DMS53 treated with DMSO at 0.1 percent for 48 hours (cell line): Measurements from ENCODE around the gene HIVEP1.

Source experiments
- DNase-seq: peaks from one replicate; lab custom pipeline; 2025; ENCODE audit not compliant: unreplicated experiment; lab: John Stamatoyannopoulos, UW

HIVEP1 gene

GRCh38 chr6:12017263-12017662, 5.2 kb downstream of the HIVEP1 start:
- no peak for DNase-seq

- DNase-seq = no peak
Observed at GRCh38 chr6:12017876-12018401, 5.8 kb downstream of the HIVEP1 start.

DNA sequence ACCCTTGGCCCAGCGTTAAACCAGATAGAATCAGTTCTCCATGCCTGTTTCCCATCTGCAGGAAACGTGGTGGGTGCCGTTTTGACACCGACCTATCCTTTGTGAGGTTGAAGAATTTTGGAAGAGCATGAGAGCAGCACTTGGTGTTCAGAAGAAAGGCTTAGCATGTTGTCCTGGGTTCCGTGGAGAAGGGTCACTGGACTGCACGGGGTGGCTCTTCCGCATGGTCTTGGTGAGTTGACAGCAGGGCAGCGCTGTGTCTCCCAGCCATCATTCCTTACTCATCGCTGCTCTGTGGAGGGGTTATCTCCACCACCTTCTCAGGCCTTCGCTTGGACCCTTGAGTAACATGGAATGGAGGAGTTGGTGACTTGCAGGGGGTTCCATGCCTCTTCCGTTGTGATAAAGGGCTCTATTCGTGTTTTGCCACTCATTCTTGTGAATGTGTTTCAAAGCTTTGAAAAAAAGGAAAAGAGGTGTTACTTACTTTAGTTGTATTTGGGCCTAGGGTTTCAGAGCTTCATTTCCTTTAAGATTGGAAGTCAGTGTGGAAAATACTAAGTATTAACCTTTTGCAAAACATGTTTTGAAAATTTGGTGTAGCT, 8.2 kb downstream of the HIVEP1 start:
- DNase-seq = no peak

DNA sequence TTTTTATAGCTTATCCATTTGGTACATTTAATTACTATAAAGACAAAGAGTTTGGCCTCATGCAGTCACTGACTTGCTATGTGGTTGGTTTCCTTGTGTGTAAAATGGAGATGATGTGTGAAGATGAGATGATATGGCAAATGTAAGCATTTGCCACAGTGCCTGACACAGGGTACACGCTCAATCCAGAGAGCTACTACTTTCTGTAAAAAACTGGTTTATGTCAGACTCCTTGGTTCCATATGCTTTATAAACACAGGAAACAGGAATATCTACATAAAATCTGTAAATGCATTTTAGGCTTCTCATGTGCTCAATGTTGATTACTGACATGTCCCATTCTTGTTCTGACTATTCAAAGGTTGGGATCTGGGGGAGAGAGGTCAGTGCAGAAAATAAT, 10.4 kb downstream of the HIVEP1 start:
- no peak for DNase-seq

DNA sequence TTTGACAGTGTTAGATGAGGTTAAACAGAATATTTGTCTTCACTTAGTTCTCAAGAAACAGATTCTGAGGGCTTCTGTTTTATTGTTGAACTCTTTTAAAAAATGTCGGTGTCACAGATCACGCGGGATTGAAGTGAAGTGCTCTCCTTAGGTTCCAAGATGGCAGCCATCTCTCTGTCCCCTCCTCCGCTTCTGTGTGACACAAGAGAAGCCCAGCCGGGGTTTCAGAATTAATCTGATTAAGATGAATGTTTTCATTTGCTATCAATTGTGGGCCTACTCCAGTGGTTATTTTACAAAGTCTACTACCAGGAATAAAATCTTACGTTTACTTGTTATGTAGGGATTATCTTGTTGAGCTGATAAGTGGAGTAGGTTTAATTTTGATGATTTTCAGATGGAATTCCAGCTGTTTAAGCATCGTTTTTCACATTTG, 10.9 kb downstream of the HIVEP1 start:
- no peak for DNase-seq

- DNase-seq = no peak
Observed at GRCh38 chr6:12024216-12024615, 12.1 kb downstream of the HIVEP1 start.

- DNase-seq = no peak
Observed at GRCh38 chr6:12024699-12025434, 12.8 kb downstream of the HIVEP1 start.

GRCh38 chr6:12026120-12026519, 14.0 kb downstream of the HIVEP1 start:
- DNase-seq = no peak

- no peak for DNase-seq
Observed at GRCh38 chr6:12026833-12027232, 14.7 kb downstream of the HIVEP1 start.

- DNase-seq = no peak
Observed at GRCh38 chr6:12028213-12028612, 16.1 kb downstream of the HIVEP1 start.

- no peak for DNase-seq
Observed at GRCh38 chr6:12029979-12030737, 18.0 kb downstream of the HIVEP1 start.

GRCh38 chr6:12030993-12031550, 19.0 kb downstream of the HIVEP1 start:
- no peak for DNase-seq

GRCh38 chr6:12032783-12033573, 20.9 kb downstream of the HIVEP1 start:
- DNase-seq = no peak

DNA sequence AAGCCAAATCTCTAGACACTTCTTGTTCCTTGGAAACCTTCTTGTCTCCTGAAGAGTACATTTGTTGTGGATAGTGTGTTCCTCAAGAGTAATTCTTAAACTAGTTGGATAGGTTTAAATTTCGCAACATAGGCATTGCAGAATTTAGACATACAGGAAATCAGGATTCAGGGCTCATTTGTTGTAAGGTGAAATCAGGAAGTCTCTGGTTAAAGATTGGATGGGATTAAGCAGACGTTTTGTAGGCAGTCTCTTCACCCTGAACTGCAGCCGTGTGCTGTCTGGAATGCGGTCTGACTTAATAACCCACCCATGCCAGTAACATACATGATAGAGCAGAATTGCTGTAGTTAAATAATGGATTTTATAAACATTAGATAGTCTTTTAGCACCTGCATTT, 21.7 kb downstream of the HIVEP1 start:
- DNase-seq = no peak

GRCh38 chr6:12034349-12034748, 22.2 kb downstream of the HIVEP1 start:
- DNase-seq = no peak

DNA sequence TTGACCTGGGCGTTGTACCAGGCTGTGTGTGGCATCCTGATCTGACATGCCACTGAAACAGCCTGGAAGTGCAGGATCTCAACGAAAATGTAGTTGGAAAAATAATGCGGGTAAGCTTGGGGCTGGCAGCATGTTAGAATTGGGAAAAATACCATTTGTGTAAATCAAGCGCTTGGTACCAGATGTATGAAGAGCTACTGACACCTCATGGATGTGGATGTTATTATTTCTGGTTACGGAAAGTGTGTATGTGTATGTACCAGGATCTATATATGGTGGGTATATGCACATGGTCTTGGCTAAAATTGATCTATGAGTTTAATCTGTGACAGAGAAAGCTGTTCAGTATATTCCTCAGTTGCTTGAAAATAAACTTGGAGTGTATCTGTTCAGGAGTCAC, 22.7 kb downstream of the HIVEP1 start:
- DNase-seq = no peak

- no peak for DNase-seq
Observed at GRCh38 chr6:12036766-12037165, 24.7 kb downstream of the HIVEP1 start.

DNA sequence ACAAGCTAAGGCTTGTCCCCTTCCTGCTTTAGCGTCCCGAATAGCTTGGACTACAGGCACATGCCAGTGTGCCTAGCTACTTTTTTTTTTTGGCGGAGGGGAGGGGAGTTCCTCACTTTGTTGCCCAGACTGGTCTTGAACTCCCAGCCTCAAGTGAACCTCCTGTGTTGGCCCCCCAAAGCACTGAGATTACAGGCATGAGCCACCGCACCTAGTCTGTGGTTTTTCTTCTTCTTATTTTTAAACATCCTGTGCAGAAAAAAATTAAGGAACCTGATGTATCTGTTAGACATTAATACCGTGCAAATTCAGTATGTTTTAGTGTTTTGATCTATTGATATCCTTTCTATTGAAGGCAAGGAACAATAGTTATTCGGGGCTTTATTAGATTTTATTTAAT, 25.7 kb downstream of the HIVEP1 start:
- no peak for DNase-seq

GRCh38 chr6:12039540-12040459, 27.7 kb downstream of the HIVEP1 start:
- no peak for DNase-seq

GRCh38 chr6:12047304-12047703, 35.2 kb downstream of the HIVEP1 start:
- DNase-seq = no peak
